ENCODE results near the gene HAVCR2. TPM values are rescaled to one million over a fixed set of nuclear protein-coding genes. Genes with fewer than 3 reads are reported as not detected.

Gene HAVCR2
- total and polyA plus RNA-seq, 2 experiments from 2014 or later, result not detected

- H3K27ac ChIP-seq, result no peak overlapping the region
- no peak overlapping the region for H2AFZ ChIP-seq
- no peaks in the 10 kb centered on the region for H3K9me2 ChIP-seq (ENCODE audit: insufficient read depth)
- H4K20me1 ChIP-seq (ENCODE audit: insufficient read depth), result no peaks in the 10 kb centered on the region
- peaks cover 7% of the 10 kb centered on the region; the same call in 1 of the 2 replicates for H3K27me3 ChIP-seq (replicated peaks; ENCODE audit: insufficient read depth)
- H3K4me3 ChIP-seq, result no peak overlapping the region
- no peak overlapping the region for H3K9ac ChIP-seq
- no peaks in the 10 kb centered on the region for H3K4me1 ChIP-seq (ENCODE audit: insufficient read depth)
- H3K36me3 ChIP-seq (ENCODE audit: low read depth), result no peaks in the 10 kb centered on the region
- 18 to 22% methylated on average over 5 of the region's 5 CpGs for WGBS, 2 experiments (ENCODE audit: low coverage in 1 of 2, low lambda C conversion rate in 2 of 2, missing lambda C conversion rate in 2 of 2)
- TF ChIP-seq EZH2 (IDR thresholded peaks at IDR 0.05; ENCODE audit: insufficient read depth, poor library complexity, severe bottlenecking) (no peak), EZH2phosphoT487 (IDR thresholded peaks at IDR 0.05; ENCODE audit: insufficient read depth, low read depth) (no peak)
- H3K9me3 ChIP-seq (ENCODE audit: low read depth), result no peaks in the 10 kb centered on the region
- H3K4me2 ChIP-seq (ENCODE audit: unreplicated experiment), result no peak overlapping the region
- H3F3A ChIP-seq (ENCODE audit: insufficient read depth), result no peaks in the 10 kb centered on the region
- DNase-seq, result no peak
- no peaks in the 10 kb centered on the region for H3K79me2 ChIP-seq (ENCODE audit: insufficient read depth)
- in situ Hi-C loops (cut with MboI), result no loop called here
Measured at GRCh38 chr5:157038568-157039187, 70.2 kb downstream of the HAVCR2 start.

Other genes starting within 250 kb of the HAVCR2 start
- not detected in 2 replicates for gene TIMD4, start 145.8 kb downstream of the HAVCR2 start, total RNA-seq (2014; rRNA removed; shearing (Covaris generic))
- not detected in 2 replicates for gene TIMD4, start 145.8 kb downstream of the HAVCR2 start, polyA plus RNA-seq (2016; fragmentation: Nextera tagmentation; extraction: Ambion mirVana)
- gene HAVCR1, start 49.9 kb downstream of the HAVCR2 start, total RNA-seq (2014; rRNA removed; shearing (Covaris generic)), result not detected in 2 replicates
- not detected in 2 replicates for gene HAVCR1, start 49.9 kb downstream of the HAVCR2 start, polyA plus RNA-seq (2016; fragmentation: Nextera tagmentation; extraction: Ambion mirVana)
- gene MED7, start 33.8 kb upstream of the HAVCR2 start, total RNA-seq (2014; rRNA removed; shearing (Covaris generic)), result 8.0 and 15.8 TPM in 2 replicates
- 21.2 and 22.2 TPM in 2 replicates for gene MED7, start 33.8 kb upstream of the HAVCR2 start, polyA plus RNA-seq (2016; fragmentation: Nextera tagmentation; extraction: Ambion mirVana)
- gene GARIN3, start 57.2 kb upstream of the HAVCR2 start, total RNA-seq (2014; rRNA removed; shearing (Covaris generic)), result not detected in 2 replicates
- not detected in 2 replicates for gene GARIN3, start 57.2 kb upstream of the HAVCR2 start, polyA plus RNA-seq (2016; fragmentation: Nextera tagmentation; extraction: Ambion mirVana)
- 0.11 TPM in 1 of 2 replicates, not detected in the other for gene ITK, start 71.8 kb upstream of the HAVCR2 start, total RNA-seq (2014; rRNA removed; shearing (Covaris generic))
- 0.04 TPM in 1 of 2 replicates, not detected in the other for gene ITK, start 71.8 kb upstream of the HAVCR2 start, polyA plus RNA-seq (2016; fragmentation: Nextera tagmentation; extraction: Ambion mirVana)
- 1.8 and 5.9 TPM in 2 replicates for gene CYFIP2, start 157.1 kb upstream of the HAVCR2 start, total RNA-seq (2014; rRNA removed; shearing (Covaris generic))
- gene CYFIP2, start 157.1 kb upstream of the HAVCR2 start, polyA plus RNA-seq (2016; fragmentation: Nextera tagmentation; extraction: Ambion mirVana), result 2.2 and 3.0 TPM in 2 replicates

Measured in GM23248 (cell line).